Large intestine (tissue), 3 donors: ENCODE results near the gene CALN1. TPM values are rescaled to one million over a fixed set of nuclear protein-coding genes. Genes with fewer than 3 reads are reported as not detected.

Experiments used
- DNase-seq, 2 donors: peaks; one replicate each; pipeline versions ENCODE4 v3.0.0 to v3.0.0-alpha.2; 2013
- H3K27ac ChIP-seq: one replicate; pipeline ENCODE4 v1.5.1; 2013; ENCODE audit warnings: low read length
- H3K27me3 ChIP-seq: 2 replicates; pipeline ENCODE4 v1.6.1; 2013; ENCODE audit warnings: low read length; ENCODE audit not compliant: control insufficient read depth, insufficient read depth
- H3K36me3 ChIP-seq: 2 replicates; pipeline ENCODE4 v1.6.1; 2013; ENCODE audit warnings: low read length; ENCODE audit not compliant: control insufficient read depth, insufficient read depth
- H3K4me1 ChIP-seq: one replicate; pipeline ENCODE4 v1.6.1; 2013; ENCODE audit warnings: low read length; ENCODE audit not compliant: control insufficient read depth, insufficient read depth
- H3K4me3 ChIP-seq: one replicate; pipeline ENCODE4 v1.5.1; 2013; ENCODE audit warnings: low read length
- H3K9me3 ChIP-seq: one replicate; pipeline ENCODE4 v1.6.1; 2013; ENCODE audit warnings: mild to moderate bottlenecking, low read depth, low read length, moderate library complexity; ENCODE audit not compliant: control insufficient read depth
- WGBS: methylation state at CpG from one replicate; pipeline ENCODE4 v1.1.5; 2013; ENCODE audit warnings: low lambda C conversion rate; ENCODE audit not compliant: insufficient coverage; 5-methylcytosine and 5-hydroxymethylcytosine counted together
- polyA plus RNA-seq: library from polyadenylated mRNA; unstranded; fragments of 120-200 nt; gene quantifications from one replicate; pipeline ENCODE4 v1.2.1, GENCODE V29; 2013

Gene CALN1
- polyA plus RNA-seq, 1 donor = 0.09 TPM

- no peaks in the 10 kb centered on the region for H3K36me3 ChIP-seq
- no peaks in the 10 kb centered on the region for H3K9me3 ChIP-seq
- no peaks in the 10 kb centered on the region for H3K27me3 ChIP-seq
- H3K27ac ChIP-seq = no peak overlapping the region
- no peak overlapping the region for H3K4me3 ChIP-seq
- DNase-seq = no peak
- 68% methylated on average over 2 of the region's 3 CpGs for WGBS
- H3K4me1 ChIP-seq = no peaks in the 10 kb centered on the region
Observed at GRCh38 chr7:72059925-72060324, 352.2 kb downstream of the CALN1 start.

DNA sequence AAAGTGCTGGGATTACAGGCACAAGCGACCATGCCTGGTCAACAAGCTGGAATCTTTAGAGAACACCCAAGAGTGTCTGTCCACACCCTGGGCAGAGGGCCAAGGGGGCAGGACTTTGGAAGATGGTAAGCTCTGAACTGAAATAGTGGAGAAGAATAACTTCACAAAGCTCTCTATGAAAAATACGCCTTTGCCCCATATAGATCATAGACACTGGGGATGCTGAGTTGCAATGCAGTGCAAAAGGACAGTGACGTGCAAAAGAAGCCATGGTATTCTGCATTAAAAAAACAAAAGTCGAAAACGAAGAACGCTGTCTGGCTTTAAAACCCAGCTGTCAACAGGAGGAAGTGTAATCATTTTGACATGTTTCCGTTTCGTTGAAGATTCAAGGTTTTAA, 353.6 kb downstream of the CALN1 start:
- no peak overlapping the region for H3K4me3 ChIP-seq
- H3K4me1 ChIP-seq = no peaks in the 10 kb centered on the region
- H3K9me3 ChIP-seq = no peaks in the 10 kb centered on the region
- no peak for DNase-seq
- H3K27ac ChIP-seq = no peak overlapping the region
- no peaks in the 10 kb centered on the region for H3K36me3 ChIP-seq
- WGBS = 90% methylated on average over 6 of the region's 8 CpGs
- H3K27me3 ChIP-seq = no peaks in the 10 kb centered on the region

DNA sequence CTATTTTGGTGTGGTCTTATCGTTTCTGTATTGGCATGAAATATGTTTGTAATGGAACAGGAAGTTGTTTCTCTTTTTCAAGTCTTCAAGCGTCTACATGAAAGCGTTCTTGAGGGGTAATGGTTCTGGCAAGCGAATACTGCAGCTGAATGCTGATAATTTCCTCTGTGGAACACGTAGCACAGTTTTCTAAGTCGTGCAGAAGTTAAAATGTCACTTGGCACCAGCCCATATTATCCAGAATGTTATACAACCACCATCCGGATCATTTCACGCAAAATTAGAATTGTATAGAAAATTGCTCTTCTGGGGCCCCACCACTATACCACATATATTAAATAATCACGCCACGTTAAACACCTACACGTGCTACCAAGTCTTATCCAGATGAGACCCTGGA, 354.3 kb downstream of the CALN1 start:
- Histone ChIP-seq H3K4me3 (no peak overlapping the region), H3K9me3 (no peaks in the 10 kb centered on the region), H3K4me1 (no peaks in the 10 kb centered on the region), H3K27ac (no peak overlapping the region), H3K36me3 (no peaks in the 10 kb centered on the region), H3K27me3 (no peaks in the 10 kb centered on the region)
- DNase-seq = no peak
- no CpG with 5 or more reads among the region's 11 CpGs for WGBS

GRCh38 chr7:72057231-72057630, 354.9 kb downstream of the CALN1 start:
- no peaks in the 10 kb centered on the region for H3K36me3 ChIP-seq
- WGBS = 100% methylated on average over 1 of the region's 2 CpGs
- no peak for DNase-seq
- no peak overlapping the region for H3K27ac ChIP-seq
- H3K4me1 ChIP-seq = no peaks in the 10 kb centered on the region
- H3K9me3 ChIP-seq = no peaks in the 10 kb centered on the region
- no peak overlapping the region for H3K4me3 ChIP-seq
- H3K27me3 ChIP-seq = no peaks in the 10 kb centered on the region

- DNase-seq = no peak
- no peaks in the 10 kb centered on the region for H3K9me3 ChIP-seq
- H3K4me3 ChIP-seq = no peak overlapping the region
- H3K27me3 ChIP-seq = no peaks in the 10 kb centered on the region
- H3K27ac ChIP-seq = no peak overlapping the region
- no peaks in the 10 kb centered on the region for H3K4me1 ChIP-seq
- no peaks in the 10 kb centered on the region for H3K36me3 ChIP-seq
- 92% methylated on average over 1 of the region's 2 CpGs for WGBS
Observed at GRCh38 chr7:72055426-72055825, 356.7 kb downstream of the CALN1 start.

DNA sequence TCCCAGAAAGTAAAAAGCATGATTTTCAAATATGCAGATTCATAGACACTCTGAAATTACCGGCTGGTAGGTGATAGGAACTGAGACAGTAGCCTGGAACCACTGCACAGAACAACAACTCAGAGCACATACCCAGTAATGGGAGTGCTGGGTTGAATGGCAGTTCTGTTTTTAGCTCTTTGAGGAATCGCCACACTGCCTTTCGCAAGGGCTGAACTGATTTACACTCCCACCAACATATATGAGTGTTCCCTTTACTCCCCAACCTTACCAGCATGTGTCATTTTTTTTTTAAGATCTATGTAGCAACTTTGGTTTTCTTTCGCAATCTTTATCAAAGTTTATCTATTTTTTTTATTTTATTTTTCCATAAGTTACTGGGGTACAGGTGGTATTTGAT, 358.8 kb downstream of the CALN1 start:
- 98% methylated on average over 4 of the region's 4 CpGs for WGBS

DNA sequence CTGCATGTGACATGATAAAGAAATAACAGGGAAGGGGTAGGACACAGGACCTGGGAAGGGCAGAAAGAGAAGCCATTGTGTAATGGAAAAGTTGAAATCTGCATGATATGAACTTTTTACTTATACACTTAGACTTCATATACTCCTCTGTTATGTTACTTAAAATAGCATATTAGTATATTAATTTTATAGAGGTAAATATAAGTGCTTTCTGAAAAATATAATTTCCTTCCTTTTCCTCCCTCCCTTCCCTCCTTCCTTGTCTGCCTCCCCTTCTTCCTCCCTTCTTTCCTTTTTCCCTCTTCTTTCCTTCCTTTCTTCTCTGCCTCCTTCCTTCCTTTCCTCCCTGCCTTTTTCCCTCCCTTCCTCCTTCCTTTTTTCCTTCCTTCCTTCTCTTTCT, 363.7 kb downstream of the CALN1 start:
- DNase-seq = no peak
- Histone ChIP-seq H3K9me3 (no peaks in the 10 kb centered on the region), H3K4me1 (no peaks in the 10 kb centered on the region), H3K36me3 (no peaks in the 10 kb centered on the region), H3K4me3 (no peak overlapping the region), H3K27me3 (no peaks in the 10 kb centered on the region), H3K27ac (no peak overlapping the region)

More for the DNA sequence above, 358.8 kb downstream of the CALN1 start:
- Histone ChIP-seq H3K27me3 (no peaks in the 10 kb centered on the region), H3K27ac (no peak overlapping the region), H3K4me3 (no peak overlapping the region), H3K9me3 (no peaks in the 10 kb centered on the region), H3K36me3 (no peaks in the 10 kb centered on the region), H3K4me1 (no peaks in the 10 kb centered on the region)
- no peak for DNase-seq

DNA sequence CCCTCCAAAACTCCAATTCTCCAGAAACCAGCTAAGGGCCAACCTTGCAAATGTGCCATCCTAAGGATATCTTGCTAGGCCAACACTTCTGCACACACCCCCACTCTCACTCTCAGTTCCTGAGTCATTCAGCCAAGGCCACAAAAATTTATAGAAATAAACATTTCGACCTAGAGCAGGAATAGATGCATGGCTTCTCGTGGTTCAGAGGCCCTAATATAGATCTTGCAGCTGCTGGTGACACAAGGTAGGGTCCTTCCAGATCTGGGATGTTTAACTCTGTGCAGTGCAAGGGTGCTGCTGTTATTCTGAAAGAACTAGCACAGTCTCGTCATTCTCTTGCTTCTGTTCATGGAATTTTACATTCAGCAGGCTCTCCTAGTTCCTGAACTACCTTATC, 369.3 kb downstream of the CALN1 start:
- Histone ChIP-seq H3K4me3 (no peak overlapping the region), H3K36me3 (no peaks in the 10 kb centered on the region), H3K27ac (no peak overlapping the region), H3K27me3 (no peaks in the 10 kb centered on the region), H3K4me1 (no peaks in the 10 kb centered on the region), H3K9me3 (no peaks in the 10 kb centered on the region)
- DNase-seq = no peak
- WGBS = no CpG with 5 or more reads among the region's 3 CpGs

DNA sequence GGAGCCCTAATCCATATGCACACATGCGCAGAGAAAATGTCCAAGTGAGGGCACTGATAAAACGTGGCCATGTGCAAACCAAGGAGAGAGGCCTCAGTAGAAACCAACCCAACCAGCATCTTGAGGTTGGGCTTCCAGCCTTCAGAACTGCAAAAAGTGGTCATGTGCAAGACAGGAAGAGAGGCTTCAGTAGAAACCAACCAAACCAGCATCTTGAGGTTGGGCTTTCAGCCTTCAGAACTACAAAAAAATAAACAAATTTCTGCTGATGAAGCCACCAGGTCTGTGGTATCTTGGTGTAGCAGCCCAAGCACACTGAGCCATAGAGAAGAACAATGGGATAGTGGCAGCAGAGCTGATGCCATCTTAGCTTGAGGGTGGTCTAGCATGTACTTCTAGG, 371.5 kb downstream of the CALN1 start:
- H3K27me3 ChIP-seq = no peaks in the 10 kb centered on the region
- H3K4me1 ChIP-seq = no peaks in the 10 kb centered on the region
- DNase-seq = no peak
- WGBS = no CpG with 5 or more reads among the region's 2 CpGs
- peaks cover 2% of the 10 kb centered on the region for H3K9me3 ChIP-seq
- no peak overlapping the region for H3K4me3 ChIP-seq
- H3K36me3 ChIP-seq = no peaks in the 10 kb centered on the region
- no peak overlapping the region for H3K27ac ChIP-seq

DNA sequence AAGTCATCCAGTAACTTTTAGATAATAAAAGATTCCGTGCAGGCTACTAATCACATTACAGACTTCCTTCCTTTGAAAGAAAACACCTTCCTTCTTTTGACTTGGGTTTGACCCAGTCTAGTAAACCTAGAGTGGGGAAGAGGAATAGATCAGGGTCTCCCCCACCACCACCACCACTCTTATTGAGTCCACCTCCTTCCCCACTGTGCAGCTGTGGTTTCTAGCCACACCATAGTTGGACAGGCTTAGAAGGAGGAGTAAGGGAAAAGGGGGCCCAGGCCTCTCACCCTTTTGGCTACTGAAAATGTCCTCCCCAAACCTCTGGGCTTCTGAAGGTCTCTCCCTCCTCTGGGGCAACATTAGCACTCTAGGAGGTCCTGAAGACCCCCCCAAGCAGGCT, 372.7 kb downstream of the CALN1 start:
- no peak overlapping the region for H3K4me3 ChIP-seq
- H3K4me1 ChIP-seq = no peaks in the 10 kb centered on the region
- no peak overlapping the region for H3K27ac ChIP-seq
- no peaks in the 10 kb centered on the region for H3K27me3 ChIP-seq
- peaks cover 2% of the 10 kb centered on the region for H3K9me3 ChIP-seq
- no peaks in the 10 kb centered on the region for H3K36me3 ChIP-seq
- WGBS = no CpG with 5 or more reads among the region's 1 CpG
- no peak for DNase-seq

- peaks cover 2% of the 10 kb centered on the region for H3K9me3 ChIP-seq
- WGBS = no CpG with 5 or more reads among the region's 5 CpGs
- H3K27ac ChIP-seq = no peak overlapping the region
- no peak overlapping the region for H3K4me3 ChIP-seq
- no peaks in the 10 kb centered on the region for H3K27me3 ChIP-seq
- DNase-seq = no peak
- no peaks in the 10 kb centered on the region for H3K4me1 ChIP-seq
- no peaks in the 10 kb centered on the region for H3K36me3 ChIP-seq
Observed at GRCh38 chr7:72038022-72038732, 374.0 kb downstream of the CALN1 start.
